ENCODE data around the gene CEACAM19. TPM values are rescaled to one million over a fixed set of nuclear protein-coding genes. Genes with fewer than 3 reads are reported as not detected.
A peak's percentile ranks its signal among the peaks of the same experiment; 100 is the strongest.

CEACAM19 gene
- total RNA-seq, 1 donor from 2014 or later = 2.6 TPM

DNA sequence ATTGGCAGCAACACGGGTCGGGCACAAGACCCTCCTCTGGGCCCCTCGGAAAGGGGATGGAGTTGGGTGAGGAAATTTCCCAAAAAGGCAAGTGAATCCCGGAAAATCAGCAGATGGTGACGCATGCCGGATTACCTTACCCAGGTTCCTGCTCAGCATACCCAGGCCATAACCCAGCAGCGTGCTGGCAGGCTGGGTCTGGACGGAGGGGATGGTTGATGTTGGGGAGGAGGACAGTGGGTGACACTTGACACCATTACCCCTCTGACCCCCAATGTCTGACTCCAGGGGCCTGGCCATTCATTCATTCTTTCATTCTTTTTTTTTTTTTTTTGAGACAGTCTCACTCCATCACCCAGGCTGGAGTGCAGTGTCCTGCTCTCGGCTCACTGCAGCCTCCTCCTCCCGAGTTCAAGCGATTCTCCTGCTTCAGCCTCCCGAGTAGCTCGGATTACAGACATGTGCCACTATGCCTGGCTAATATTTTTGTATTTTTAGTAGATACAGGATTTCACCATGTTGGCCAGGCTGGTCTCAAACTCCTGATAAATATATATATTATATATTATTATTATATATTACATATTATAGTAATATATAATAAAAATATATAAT, 26.8 kb upstream of the CEACAM19 start:
- Histone ChIP-seq H3K9me3 (ENCODE audit: control insufficient read depth in 3 of 3, low read length in 3 of 3) (no peaks in the 10 kb centered on the region), H3K9ac (ENCODE audit: low read depth in 1 of 3, low read length in 3 of 3) (peak overlapping the region; percentile 81 to 90 (median 85)), H3K27me3 (ENCODE audit: control insufficient read depth in 3 of 3, insufficient read depth in 3 of 3, low read length in 3 of 3) (no peaks in the 10 kb centered on the region), H3K4me1 (ENCODE audit: control insufficient read depth in 3 of 3, insufficient read depth in 3 of 3, low read length in 3 of 3) (peaks cover 36 to 57% (median 46%) of the 10 kb centered on the region in 3 donors), H3K36me3 (ENCODE audit: control insufficient read depth in 3 of 3, insufficient read depth in 3 of 3, low read length in 3 of 3) (peaks cover 0 to 3% (median 2%) of the 10 kb centered on the region in 3 donors), H3K4me3 (ENCODE audit: low read length in 3 of 3) (peak overlapping the region; percentile 86 to 94 (median 91)), H3K27ac (ENCODE audit: low read depth, low read length) (peak overlapping the region; percentile 87)

DNA sequence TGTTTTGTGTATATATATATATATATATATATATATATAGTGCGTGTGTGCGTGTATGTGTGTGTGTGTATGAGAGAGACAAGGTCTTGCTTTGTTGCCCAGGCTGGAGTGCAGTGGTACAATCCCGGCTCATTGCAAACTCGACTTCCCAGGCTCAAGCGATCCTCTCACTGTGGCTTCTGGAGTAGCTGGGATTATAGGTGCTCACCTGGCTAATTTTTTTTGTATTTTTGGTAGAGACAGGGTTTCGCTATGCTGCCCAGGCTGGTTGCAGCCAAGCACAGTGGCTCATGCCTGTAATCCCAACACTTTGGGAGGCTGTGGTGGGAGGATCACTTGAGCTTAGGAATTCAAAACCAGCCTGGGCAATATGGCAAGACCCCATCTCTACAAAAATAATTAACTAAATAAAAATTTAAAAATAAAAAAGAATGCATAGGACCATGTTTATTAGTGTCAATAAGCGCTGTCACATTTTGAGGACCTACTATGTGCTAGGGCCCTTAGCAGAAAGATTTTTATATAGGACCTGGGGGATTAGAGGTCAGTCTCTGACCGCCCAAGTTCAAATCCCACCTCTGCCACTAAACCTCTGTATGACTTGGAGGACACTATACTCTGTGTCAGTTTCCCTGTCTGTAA, 25.8 kb upstream of the CEACAM19 start:
- Histone ChIP-seq H3K27me3 (ENCODE audit: control insufficient read depth in 3 of 3, insufficient read depth in 3 of 3, low read length in 3 of 3) (no peaks in the 10 kb centered on the region), H3K36me3 (ENCODE audit: control insufficient read depth in 3 of 3, insufficient read depth in 3 of 3, low read length in 3 of 3) (peaks cover 10 to 12% (median 11%) of the 10 kb centered on the region in 3 donors), H3K4me3 (ENCODE audit: low read length in 3 of 3) (no peak overlapping the region), H3K27ac (ENCODE audit: low read depth, low read length) (no peak overlapping the region), H3K4me1 (ENCODE audit: control insufficient read depth in 3 of 3, insufficient read depth in 3 of 3, low read length in 3 of 3) (peaks cover 41 to 62% (median 42%) of the 10 kb centered on the region in 3 donors), H3K9ac (ENCODE audit: low read depth in 1 of 3, low read length in 3 of 3) (no peak overlapping the region), H3K9me3 (ENCODE audit: control insufficient read depth in 3 of 3, low read length in 3 of 3) (no peaks in the 10 kb centered on the region)

DNA sequence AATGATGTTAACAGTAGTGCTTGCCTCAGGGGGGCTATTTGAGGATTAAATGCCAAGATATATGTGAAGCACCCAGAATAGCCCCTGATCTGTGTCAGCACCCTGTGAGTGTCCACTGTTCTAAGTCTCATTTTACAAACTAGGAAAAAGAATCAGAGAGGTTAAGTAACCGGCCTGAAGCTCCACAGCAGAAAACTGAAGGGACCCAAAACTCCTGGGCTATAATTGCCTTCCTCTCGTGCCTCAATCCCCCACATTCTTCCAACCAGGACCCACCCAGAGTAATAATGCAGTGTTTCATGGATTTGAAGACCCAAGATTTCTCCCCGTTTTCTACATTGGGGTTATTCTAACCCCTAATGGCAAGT, 25.2 kb upstream of the CEACAM19 start:
- no peak overlapping the region for H3K27ac ChIP-seq (ENCODE audit: low read depth, low read length)
- H3K36me3 ChIP-seq (ENCODE audit: control insufficient read depth in 3 of 3, insufficient read depth in 3 of 3, low read length in 3 of 3) = peaks cover 13 to 16% (median 15%) of the 10 kb centered on the region in 3 donors

DNA sequence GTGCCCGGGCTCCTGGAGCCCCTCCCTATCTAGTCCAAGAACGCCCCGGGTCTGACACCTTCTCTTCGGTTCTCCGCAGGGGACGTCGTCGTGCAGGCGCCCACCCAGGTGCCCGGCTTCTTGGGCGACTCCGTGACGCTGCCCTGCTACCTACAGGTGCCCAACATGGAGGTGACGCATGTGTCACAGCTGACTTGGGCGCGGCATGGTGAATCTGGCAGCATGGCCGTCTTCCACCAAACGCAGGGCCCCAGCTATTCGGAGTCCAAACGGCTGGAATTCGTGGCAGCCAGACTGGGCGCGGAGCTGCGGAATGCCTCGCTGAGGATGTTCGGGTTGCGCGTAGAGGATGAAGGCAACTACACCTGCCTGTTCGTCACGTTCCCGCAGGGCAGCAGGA, 24.1 kb upstream of the CEACAM19 start:
- H3K27me3 ChIP-seq (ENCODE audit: control insufficient read depth in 3 of 3, insufficient read depth in 3 of 3, low read length in 3 of 3) = no peaks in the 10 kb centered on the region
- H3K27ac ChIP-seq (ENCODE audit: low read depth, low read length) = peak overlapping the region; percentile 52
- H3K9me3 ChIP-seq (ENCODE audit: control insufficient read depth in 3 of 3, low read length in 3 of 3) = no peaks in the 10 kb centered on the region
- peaks cover 20 to 22% (median 21%) of the 10 kb centered on the region in 3 donors for H3K36me3 ChIP-seq (ENCODE audit: control insufficient read depth in 3 of 3, insufficient read depth in 3 of 3, low read length in 3 of 3)
- H3K9ac ChIP-seq (ENCODE audit: low read depth in 1 of 3, low read length in 3 of 3) = peak overlapping the region in 2 of 3 donors; percentile 55 to 68
- peaks cover 31 to 57% (median 39%) of the 10 kb centered on the region in 3 donors for H3K4me1 ChIP-seq (ENCODE audit: control insufficient read depth in 3 of 3, insufficient read depth in 3 of 3, low read length in 3 of 3)
- peak overlapping the region; percentile 23 to 58 (median 55) for H3K4me3 ChIP-seq (ENCODE audit: low read length in 3 of 3)

More for the DNA sequence above, 25.2 kb upstream of the CEACAM19 start:
- Histone ChIP-seq H3K4me3 (ENCODE audit: low read length in 3 of 3) (no peak overlapping the region), H3K9me3 (ENCODE audit: control insufficient read depth in 3 of 3, low read length in 3 of 3) (no peaks in the 10 kb centered on the region), H3K9ac (ENCODE audit: low read depth in 1 of 3, low read length in 3 of 3) (no peak overlapping the region), H3K27me3 (ENCODE audit: control insufficient read depth in 3 of 3, insufficient read depth in 3 of 3, low read length in 3 of 3) (no peaks in the 10 kb centered on the region), H3K4me1 (ENCODE audit: control insufficient read depth in 3 of 3, insufficient read depth in 3 of 3, low read length in 3 of 3) (peaks cover 36 to 57% (median 39%) of the 10 kb centered on the region in 3 donors)

DNA sequence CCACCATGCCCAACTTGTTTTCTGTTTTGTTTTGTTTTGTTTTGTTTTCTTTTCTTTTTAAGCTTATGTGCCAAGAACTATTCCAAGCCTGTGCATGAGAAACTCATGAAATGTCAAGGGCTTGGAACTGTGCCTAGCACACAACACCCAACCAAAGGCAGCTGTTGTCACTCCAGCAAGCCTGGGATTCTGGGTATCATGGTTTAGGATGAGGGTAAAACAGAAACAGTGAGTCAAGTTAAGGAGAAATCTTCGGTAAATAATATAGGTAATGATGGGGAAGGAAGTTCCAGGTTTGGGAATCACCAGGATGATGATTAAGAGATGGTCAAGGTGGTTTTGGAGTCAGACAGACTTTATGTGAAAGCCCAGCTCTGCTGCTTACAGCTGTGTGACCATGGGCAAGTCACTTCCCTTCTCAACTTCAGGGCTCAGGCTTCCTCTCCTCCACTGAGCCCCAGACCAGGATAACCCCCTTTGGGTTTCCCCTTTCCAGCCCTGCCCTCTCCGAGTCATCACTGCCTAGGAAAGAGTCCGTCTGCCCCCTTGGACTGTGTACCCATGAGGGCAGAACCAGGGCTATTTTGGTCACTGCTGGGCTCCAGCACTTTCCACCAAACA, 22.5 kb upstream of the CEACAM19 start:
- no peaks in the 10 kb centered on the region for H3K27me3 ChIP-seq (ENCODE audit: control insufficient read depth in 3 of 3, insufficient read depth in 3 of 3, low read length in 3 of 3)
- peak overlapping the region in 1 of 3 donors; percentile 17 for H3K4me3 ChIP-seq (ENCODE audit: low read length in 3 of 3)
- no peaks in the 10 kb centered on the region for H3K9me3 ChIP-seq (ENCODE audit: control insufficient read depth in 3 of 3, low read length in 3 of 3)
- H3K4me1 ChIP-seq (ENCODE audit: control insufficient read depth in 3 of 3, insufficient read depth in 3 of 3, low read length in 3 of 3) = peaks cover 27 to 52% (median 37%) of the 10 kb centered on the region in 3 donors
- H3K27ac ChIP-seq (ENCODE audit: low read depth, low read length) = peak overlapping the region; percentile 66
- H3K36me3 ChIP-seq (ENCODE audit: control insufficient read depth in 3 of 3, insufficient read depth in 3 of 3, low read length in 3 of 3) = peaks cover 29 to 33% (median 32%) of the 10 kb centered on the region in 3 donors
- H3K9ac ChIP-seq (ENCODE audit: low read depth in 1 of 3, low read length in 3 of 3) = peak overlapping the region; percentile 29 to 54 (median 33)

DNA sequence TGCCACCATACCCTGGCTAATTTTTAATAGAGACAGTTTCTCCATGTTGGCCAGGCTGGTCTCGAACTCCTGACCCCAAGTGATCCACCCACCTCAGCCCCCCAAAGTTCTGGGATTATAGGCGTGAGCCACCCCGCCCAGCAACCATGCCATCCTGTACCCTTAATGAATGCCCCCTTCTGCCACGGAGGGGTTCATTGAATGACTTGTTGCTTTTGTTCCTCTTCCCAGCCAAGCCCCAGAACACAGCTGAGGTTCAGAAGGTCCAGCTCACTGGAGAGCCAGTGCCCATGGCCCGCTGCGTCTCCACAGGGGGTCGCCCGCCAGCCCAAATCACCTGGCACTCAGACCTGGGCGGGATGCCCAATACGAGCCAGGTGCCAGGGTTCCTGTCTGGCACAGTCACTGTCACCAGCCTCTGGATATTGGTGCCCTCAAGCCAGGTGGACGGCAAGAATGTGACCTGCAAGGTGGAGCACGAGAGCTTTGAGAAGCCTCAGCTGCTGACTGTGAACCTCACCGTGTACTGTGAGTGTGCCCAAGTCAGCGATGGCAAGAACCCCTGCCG, 21.6 kb upstream of the CEACAM19 start:
- Histone ChIP-seq H3K36me3 (ENCODE audit: control insufficient read depth in 3 of 3, insufficient read depth in 3 of 3, low read length in 3 of 3) (peaks cover 33 to 34% (median 33%) of the 10 kb centered on the region in 3 donors), H3K4me1 (ENCODE audit: control insufficient read depth in 3 of 3, insufficient read depth in 3 of 3, low read length in 3 of 3) (peaks cover 23 to 58% (median 33%) of the 10 kb centered on the region in 3 donors), H3K4me3 (ENCODE audit: low read length in 3 of 3) (no peak overlapping the region), H3K27me3 (ENCODE audit: control insufficient read depth in 3 of 3, insufficient read depth in 3 of 3, low read length in 3 of 3) (no peaks in the 10 kb centered on the region), H3K27ac (ENCODE audit: low read depth, low read length) (peak overlapping the region; percentile 66), H3K9ac (ENCODE audit: low read depth in 1 of 3, low read length in 3 of 3) (peak overlapping the region in 1 of 3 donors; percentile 25), H3K9me3 (ENCODE audit: control insufficient read depth in 3 of 3, low read length in 3 of 3) (no peaks in the 10 kb centered on the region)

DNA sequence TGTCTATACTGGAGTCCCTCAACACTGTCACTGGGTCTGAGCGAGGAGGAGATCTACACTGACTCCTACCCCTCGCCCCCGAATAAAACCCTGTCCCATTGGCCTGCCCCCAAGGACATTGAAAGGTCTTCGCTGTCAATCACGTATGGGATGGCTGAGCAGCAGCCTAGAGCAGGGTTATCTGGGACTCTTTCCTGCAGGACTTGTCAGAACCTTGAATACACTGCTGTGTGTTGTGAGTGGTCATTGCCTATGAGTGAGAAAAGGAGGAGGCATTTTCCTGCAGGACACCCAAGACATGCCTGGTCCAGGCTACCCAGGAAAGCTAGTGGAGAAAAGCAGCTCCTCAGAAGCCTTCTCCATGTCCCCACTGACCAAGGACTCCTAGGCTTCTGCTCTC, 17.9 kb upstream of the CEACAM19 start:
- no peak overlapping the region for H3K9ac ChIP-seq (ENCODE audit: low read depth in 1 of 3, low read length in 3 of 3)
- no peak overlapping the region for H3K4me3 ChIP-seq (ENCODE audit: low read length in 3 of 3)
- H3K4me1 ChIP-seq (ENCODE audit: control insufficient read depth in 3 of 3, insufficient read depth in 3 of 3, low read length in 3 of 3) = peaks cover 11 to 30% (median 20%) of the 10 kb centered on the region in 3 donors
- H3K27ac ChIP-seq (ENCODE audit: low read depth, low read length) = no peak overlapping the region
- H3K36me3 ChIP-seq (ENCODE audit: control insufficient read depth in 3 of 3, insufficient read depth in 3 of 3, low read length in 3 of 3) = peaks cover 45 to 54% (median 50%) of the 10 kb centered on the region in 3 donors
- H3K27me3 ChIP-seq (ENCODE audit: control insufficient read depth in 3 of 3, insufficient read depth in 3 of 3, low read length in 3 of 3) = no peaks in the 10 kb centered on the region
- no peaks in the 10 kb centered on the region for H3K9me3 ChIP-seq (ENCODE audit: control insufficient read depth in 3 of 3, low read length in 3 of 3)

DNA sequence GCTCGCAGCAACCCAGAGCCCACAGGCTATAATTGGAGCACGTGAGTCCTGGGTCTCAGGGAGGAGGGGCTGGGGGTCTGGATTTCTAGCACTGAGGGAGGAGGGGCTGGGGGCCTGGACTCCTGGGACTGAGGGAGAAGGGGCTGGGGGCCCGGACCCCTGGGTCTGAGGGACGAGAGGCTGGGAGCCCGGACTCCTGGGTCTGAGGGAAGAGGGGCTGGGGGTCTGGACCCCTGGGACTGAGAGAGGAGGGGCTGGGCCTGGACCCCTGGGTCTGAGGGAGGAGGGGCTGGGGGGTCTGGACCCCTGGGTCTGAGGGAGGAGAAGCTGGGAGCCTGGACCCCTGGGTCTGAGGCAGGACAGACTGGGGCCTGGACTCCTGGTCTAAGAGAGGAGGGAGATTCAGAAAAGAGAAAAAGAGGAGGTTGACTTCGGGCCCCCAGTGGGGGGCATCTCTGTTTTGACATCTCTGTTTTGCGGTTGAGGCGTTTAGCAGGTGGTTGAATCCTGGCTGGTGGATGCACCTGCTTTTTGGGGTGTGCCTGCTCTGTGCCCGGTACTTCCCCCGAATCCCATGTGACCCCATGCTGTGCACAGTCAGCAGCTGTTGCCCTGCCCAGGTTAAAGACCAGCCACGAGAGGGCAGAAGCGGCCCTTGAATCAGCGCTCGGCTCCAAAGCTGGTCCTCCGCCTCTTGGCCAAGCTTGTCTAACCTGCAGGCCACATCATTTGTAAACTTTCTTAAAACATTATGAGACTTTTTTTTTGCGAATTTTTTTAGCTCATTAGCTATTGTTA, 17.1 kb upstream of the CEACAM19 start:
- Histone ChIP-seq H3K27ac (ENCODE audit: low read depth, low read length) (no peak overlapping the region), H3K27me3 (ENCODE audit: control insufficient read depth in 3 of 3, insufficient read depth in 3 of 3, low read length in 3 of 3) (no peaks in the 10 kb centered on the region), H3K9ac (ENCODE audit: low read depth in 1 of 3, low read length in 3 of 3) (no peak overlapping the region), H3K9me3 (ENCODE audit: control insufficient read depth in 3 of 3, low read length in 3 of 3) (no peaks in the 10 kb centered on the region), H3K4me1 (ENCODE audit: control insufficient read depth in 3 of 3, insufficient read depth in 3 of 3, low read length in 3 of 3) (peaks cover 3 to 21% (median 11%) of the 10 kb centered on the region in 3 donors), H3K36me3 (ENCODE audit: control insufficient read depth in 3 of 3, insufficient read depth in 3 of 3, low read length in 3 of 3) (peaks cover 50 to 61% (median 56%) of the 10 kb centered on the region in 3 donors), H3K4me3 (ENCODE audit: low read length in 3 of 3) (no peak overlapping the region)

DNA sequence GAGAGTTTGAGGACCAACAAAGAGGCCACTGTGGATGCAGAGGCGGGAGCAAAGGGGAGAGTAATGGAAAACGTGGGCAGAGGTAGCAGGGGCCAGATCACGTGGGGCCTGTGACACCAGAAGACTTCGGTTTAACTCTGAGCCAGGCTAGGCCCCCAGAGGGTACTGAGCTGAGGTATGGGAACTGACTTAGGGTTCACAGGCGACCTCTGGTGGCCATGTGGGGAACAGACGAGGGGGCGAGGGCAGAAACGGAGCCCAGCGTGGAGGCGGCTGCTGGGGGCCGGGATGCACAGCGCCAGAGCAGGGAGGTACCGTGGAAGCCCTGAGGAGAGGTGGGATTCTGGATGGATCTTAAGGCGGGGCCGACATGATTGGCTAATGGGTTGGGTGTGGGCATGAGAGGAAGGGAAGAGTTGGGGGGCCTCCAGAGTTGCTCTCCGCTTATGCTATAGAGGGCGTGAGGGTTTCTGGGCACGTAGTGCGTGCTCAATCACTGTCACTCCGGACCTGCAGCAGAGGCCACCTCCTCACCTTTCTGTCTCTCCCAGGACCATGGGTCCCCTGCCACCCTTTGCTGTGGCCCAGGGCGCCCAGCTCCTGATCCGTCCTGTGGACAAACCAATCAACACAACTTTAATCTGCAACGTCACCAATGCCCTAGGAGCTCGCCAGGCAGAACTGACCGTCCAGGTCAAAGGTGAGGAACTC, 13.9 kb upstream of the CEACAM19 start:
- H3K4me3 ChIP-seq (ENCODE audit: low read length in 3 of 3) = no peak overlapping the region
- no peak overlapping the region for H3K27ac ChIP-seq (ENCODE audit: low read depth, low read length)
- peaks cover 52 to 67% (median 60%) of the 10 kb centered on the region in 3 donors for H3K36me3 ChIP-seq (ENCODE audit: control insufficient read depth in 3 of 3, insufficient read depth in 3 of 3, low read length in 3 of 3)
- no peaks in the 10 kb centered on the region for H3K9me3 ChIP-seq (ENCODE audit: control insufficient read depth in 3 of 3, low read length in 3 of 3)
- peaks cover 3 to 6% (median 6%) of the 10 kb centered on the region in 3 donors for H3K4me1 ChIP-seq (ENCODE audit: control insufficient read depth in 3 of 3, insufficient read depth in 3 of 3, low read length in 3 of 3)
- H3K27me3 ChIP-seq (ENCODE audit: control insufficient read depth in 3 of 3, insufficient read depth in 3 of 3, low read length in 3 of 3) = no peaks in the 10 kb centered on the region
- H3K9ac ChIP-seq (ENCODE audit: low read depth in 1 of 3, low read length in 3 of 3) = no peak overlapping the region
